ENCODE results near the gene DPP6.

DPP6 gene

DNA sequence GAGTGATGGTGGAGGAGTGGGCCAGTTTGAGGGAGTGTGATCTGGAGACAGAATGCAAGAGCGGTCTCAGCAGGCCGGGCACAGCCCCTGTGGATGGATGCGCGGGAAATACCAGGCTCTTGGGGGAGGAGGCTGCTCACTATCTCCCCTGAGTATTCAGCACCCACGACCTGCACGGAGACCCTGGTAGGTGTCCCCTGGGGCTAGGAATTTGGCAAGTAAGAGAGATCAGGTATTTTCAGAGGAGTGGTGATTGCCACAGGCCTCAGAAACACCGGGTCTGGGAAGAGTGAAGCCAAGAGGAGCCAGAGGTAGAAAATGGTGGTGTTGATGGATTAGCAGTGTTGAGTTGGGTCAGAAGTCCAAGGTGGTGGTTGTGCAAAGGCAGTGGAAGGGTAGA is 524.4 kb downstream of the DPP6 start:
- Histone ChIP-seq H3K27ac (no peak overlapping the region), H3K4me3 (ENCODE audit: low read depth, low read length) (no peak overlapping the region), H3K36me3 (replicated peaks) (no peaks in the 10 kb centered on the region), H3K27me3 (replicated peaks) (no peaks in the 10 kb centered on the region)
- DNase-seq: no peak
- in situ Hi-C loops (cut with HindIII; ENCODE audit: low pct_ligation_motif_present, low sequenced_read_pairs): no loop called here
- TF ChIP-seq, protein P1, sequence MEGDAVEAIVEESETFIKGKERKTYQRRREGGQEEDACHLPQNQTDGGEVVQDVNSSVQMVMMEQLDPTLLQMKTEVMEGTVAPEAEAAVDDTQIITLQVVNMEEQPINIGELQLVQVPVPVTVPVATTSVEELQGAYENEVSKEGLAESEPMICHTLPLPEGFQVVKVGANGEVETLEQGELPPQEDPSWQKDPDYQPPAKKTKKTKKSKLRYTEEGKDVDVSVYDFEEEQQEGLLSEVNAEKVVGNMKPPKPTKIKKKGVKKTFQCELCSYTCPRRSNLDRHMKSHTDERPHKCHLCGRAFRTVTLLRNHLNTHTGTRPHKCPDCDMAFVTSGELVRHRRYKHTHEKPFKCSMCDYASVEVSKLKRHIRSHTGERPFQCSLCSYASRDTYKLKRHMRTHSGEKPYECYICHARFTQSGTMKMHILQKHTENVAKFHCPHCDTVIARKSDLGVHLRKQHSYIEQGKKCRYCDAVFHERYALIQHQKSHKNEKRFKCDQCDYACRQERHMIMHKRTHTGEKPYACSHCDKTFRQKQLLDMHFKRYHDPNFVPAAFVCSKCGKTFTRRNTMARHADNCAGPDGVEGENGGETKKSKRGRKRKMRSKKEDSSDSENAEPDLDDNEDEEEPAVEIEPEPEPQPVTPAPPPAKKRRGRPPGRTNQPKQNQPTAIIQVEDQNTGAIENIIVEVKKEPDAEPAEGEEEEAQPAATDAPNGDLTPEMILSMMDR (IDR thresholded peaks at IDR 0.05; ENCODE audit: low read depth, low read length, missing control alignments): no peak

DNA sequence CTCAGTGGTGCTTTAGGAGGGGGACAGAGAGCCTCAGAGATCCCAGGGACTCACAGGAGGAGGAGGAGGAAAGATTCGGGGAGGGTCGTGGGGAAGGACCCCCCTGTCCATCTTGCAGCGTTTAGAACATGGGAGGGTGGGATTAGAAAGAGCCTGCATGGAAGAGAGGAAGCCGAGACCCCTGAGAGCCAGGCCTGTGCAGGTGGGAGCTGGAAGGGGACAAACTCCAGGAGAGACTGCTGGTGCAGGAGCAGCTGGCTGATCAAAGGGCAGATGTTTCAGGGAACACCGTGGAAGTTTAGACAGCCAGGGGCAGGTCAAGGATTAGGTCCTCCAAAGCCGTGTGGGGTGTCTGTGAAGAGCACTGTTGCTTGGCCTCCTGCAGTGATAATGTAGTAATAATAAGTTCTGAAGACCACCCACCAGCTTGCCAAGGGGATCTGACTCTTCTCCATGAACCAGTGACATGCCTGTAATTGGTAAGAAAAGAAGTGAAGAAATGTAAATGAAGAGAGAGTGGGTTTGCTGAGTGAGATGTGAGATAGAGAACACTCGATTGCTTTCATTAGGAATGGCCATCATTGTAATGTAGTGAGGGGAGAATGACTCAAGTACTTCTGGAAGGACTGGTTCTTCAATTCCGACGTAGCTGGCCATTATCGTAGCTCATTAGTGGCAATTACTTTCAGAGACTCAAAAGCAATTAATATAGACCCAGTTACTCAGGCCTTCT is 525.1 kb downstream of the DPP6 start:
- Histone ChIP-seq H3K36me3 (replicated peaks) (no peaks in the 10 kb centered on the region), H3K27ac (no peak overlapping the region), H3K4me3 (ENCODE audit: low read depth, low read length) (no peak overlapping the region), H3K27me3 (replicated peaks) (no peaks in the 10 kb centered on the region)
- in situ Hi-C loops (cut with HindIII; ENCODE audit: low pct_ligation_motif_present, low sequenced_read_pairs): no loop called here
- TF ChIP-seq, protein P1 (IDR thresholded peaks at IDR 0.05; ENCODE audit: low read depth, low read length, missing control alignments): no peak
- DNase-seq: no peak

GRCh38 chr7:154578336-154578735 is 526.1 kb downstream of the DPP6 start:
- no peaks in the 10 kb centered on the region for H3K27me3 ChIP-seq (replicated peaks)
- no peak for DNase-seq
- H3K4me3 ChIP-seq (ENCODE audit: low read depth, low read length): no peak overlapping the region
- in situ Hi-C loops (cut with HindIII; ENCODE audit: low pct_ligation_motif_present, low sequenced_read_pairs): no loop called here
- TF ChIP-seq, protein P1 (IDR thresholded peaks at IDR 0.05; ENCODE audit: low read depth, low read length, missing control alignments): no peak
- no peaks in the 10 kb centered on the region for H3K36me3 ChIP-seq (replicated peaks)
- H3K27ac ChIP-seq: no peak overlapping the region

DNA sequence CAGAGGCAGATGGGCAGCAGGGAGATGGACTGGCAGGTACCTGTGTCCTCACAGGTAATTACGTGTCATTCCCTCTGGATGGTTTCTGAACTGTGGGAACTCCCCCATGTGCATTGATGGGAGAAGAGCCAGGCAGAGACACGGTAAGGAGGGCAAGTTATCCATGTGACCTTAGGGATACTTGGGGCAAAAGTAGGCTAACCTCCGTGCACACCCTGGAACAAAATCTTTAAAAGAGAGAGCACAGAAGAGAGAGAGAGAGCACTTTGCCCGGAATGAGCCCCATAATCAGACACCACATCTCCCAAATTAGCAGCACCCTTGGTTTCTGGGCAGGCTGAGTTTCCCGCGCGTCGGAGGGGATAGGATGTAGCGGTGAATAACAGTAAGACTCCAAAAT is 527.5 kb downstream of the DPP6 start:
- H3K27me3 ChIP-seq (replicated peaks): no peaks in the 10 kb centered on the region
- in situ Hi-C loops (cut with HindIII; ENCODE audit: low pct_ligation_motif_present, low sequenced_read_pairs): no loop called here
- TF ChIP-seq, protein P1 (IDR thresholded peaks at IDR 0.05; ENCODE audit: low read depth, low read length, missing control alignments): no peak
- no peak overlapping the region for H3K4me3 ChIP-seq (ENCODE audit: low read depth, low read length)
- no peak overlapping the region for H3K27ac ChIP-seq
- DNase-seq: no peak
- no peaks in the 10 kb centered on the region for H3K36me3 ChIP-seq (replicated peaks)

- H3K27me3 ChIP-seq (replicated peaks): no peaks in the 10 kb centered on the region
- in situ Hi-C loops (cut with HindIII; ENCODE audit: low pct_ligation_motif_present, low sequenced_read_pairs): no loop called here
- no peak overlapping the region for H3K4me3 ChIP-seq (ENCODE audit: low read depth, low read length)
- no peak overlapping the region for H3K27ac ChIP-seq
- no peaks in the 10 kb centered on the region for H3K36me3 ChIP-seq (replicated peaks)
- no peak for DNase-seq
- TF ChIP-seq, protein P1 (IDR thresholded peaks at IDR 0.05; ENCODE audit: low read depth, low read length, missing control alignments): no peak
These were observed 529.2 kb downstream of the DPP6 start for GRCh38 chr7:154581251-154581890.

All from brain microvascular endothelial cell (primary cell).